ENCODE results near the gene P4HA2.

Gene P4HA2

GRCh38 chr5:132266031-132266835 is 38.6 kb upstream of the P4HA2 start:
- no peaks in the 10 kb centered on the region for H3K27me3 ChIP-seq
- H3K9me3 ChIP-seq = no peaks in the 10 kb centered on the region
- H3K36me3 ChIP-seq = peaks cover 0 to 54% (median 27%) of the 10 kb centered on the region in 3 donors
- TF ChIP-seq CTCF (IDR thresholded peaks at IDR 0.05) = no peak
- intact Hi-C loops (cut with DNase I; ENCODE audit: low total_unique reads) = no loop called here
- DNase-seq = no peak
- H3K4me1 ChIP-seq = peaks cover 0 to 83% (median 49%) of the 10 kb centered on the region in 4 donors
- peak overlapping the region; percentile 95 to 96 for H3K27ac ChIP-seq
- no peak overlapping the region for H3K4me3 ChIP-seq

- peaks cover 0 to 47% (median 19%) of the 10 kb centered on the region in 3 donors for H3K36me3 ChIP-seq
- peak; percentile 75 to 92 for DNase-seq
- peak overlapping the region; percentile 95 to 96 for H3K27ac ChIP-seq
- no peak overlapping the region for H3K4me3 ChIP-seq
- H3K27me3 ChIP-seq = no peaks in the 10 kb centered on the region
- no peak for TF ChIP-seq CTCF (IDR thresholded peaks at IDR 0.05)
- H3K4me1 ChIP-seq = peaks cover 0 to 90% (median 57%) of the 10 kb centered on the region in 4 donors
- intact Hi-C loops (cut with DNase I; ENCODE audit: low total_unique reads) = no loop called here
- no peaks in the 10 kb centered on the region for H3K9me3 ChIP-seq
Observed at GRCh38 chr5:132265336-132266030, 37.8 kb upstream of the P4HA2 start.

- Histone ChIP-seq H3K27me3 (no peaks in the 10 kb centered on the region), H3K9me3 (no peaks in the 10 kb centered on the region), H3K4me1 (peaks cover 0 to 98% (median 64%) of the 10 kb centered on the region in 4 donors), H3K27ac (peak overlapping the region; percentile 95 to 96), H3K36me3 (peaks cover 0 to 39% (median 16%) of the 10 kb centered on the region in 3 donors), H3K4me3 (no peak overlapping the region)
- intact Hi-C loops (cut with DNase I; ENCODE audit: low total_unique reads) = no loop called here
- no peak for DNase-seq
- no peak for TF ChIP-seq CTCF (IDR thresholded peaks at IDR 0.05)
Observed at GRCh38 chr5:132264546-132265335, 37.1 kb upstream of the P4HA2 start.

- intact Hi-C loops (cut with DNase I; ENCODE audit: low total_unique reads) = no loop called here
- Histone ChIP-seq H3K27ac (peak overlapping the region; percentile 95 to 96), H3K27me3 (no peaks in the 10 kb centered on the region), H3K36me3 (peaks cover 0 to 30% (median 16%) of the 10 kb centered on the region in 3 donors), H3K9me3 (no peaks in the 10 kb centered on the region), H3K4me1 (peaks cover 0 to 98% (median 72%) of the 10 kb centered on the region in 4 donors), H3K4me3 (no peak overlapping the region)
- peak in 1 of 2 donors; percentile 75 for DNase-seq
- no peak for TF ChIP-seq CTCF (IDR thresholded peaks at IDR 0.05)
Observed at GRCh38 chr5:132263548-132264261, 36.1 kb upstream of the P4HA2 start.
